HG02852 (cell line): ENCODE measurements around the gene SYNCRIP.
"Not testable (repeated sequence)": the region's sequence is repeated elsewhere in the genome, so short reads cannot be mapped to it uniquely, and the experiment has no call there.

Source experiments
- ATAC-seq: cut with Tn5 transposase; IDR thresholded peaks from one replicate; pipeline ENCODE4 v1.9.1; 2021; ENCODE audit warnings: mild to moderate bottlenecking, moderate library complexity; ENCODE audit not compliant: unreplicated experiment

Gene SYNCRIP

GRCh38 chr6:85670573-85670972 lies 27.9 kb upstream of the SYNCRIP start:
- no peak for ATAC-seq

GRCh38 chr6:85669735-85670194 lies 27.1 kb upstream of the SYNCRIP start:
- peak; percentile 95 for ATAC-seq

GRCh38 chr6:85662251-85662650 lies 19.6 kb upstream of the SYNCRIP start:
- ATAC-seq, result no peak

- no peak for ATAC-seq
Measured at GRCh38 chr6:85660181-85660611, 17.5 kb upstream of the SYNCRIP start.

- no peak for ATAC-seq
Measured at GRCh38 chr6:85650606-85651005, 7.9 kb upstream of the SYNCRIP start.

GRCh38 chr6:85644279-85644762 lies 1.6 kb upstream of the SYNCRIP start:
- ATAC-seq, result no peak

- ATAC-seq, result peak; percentile 56
Measured at GRCh38 chr6:85643537-85644278, 1.0 kb upstream of the SYNCRIP start.

- ATAC-seq, result no peak
Measured at GRCh38 chr6:85641897-85642773, 551 bp downstream of the SYNCRIP start.

GRCh38 chr6:85641522-85641896 lies 1.2 kb downstream of the SYNCRIP start:
- ATAC-seq, result no peak

- no peak for ATAC-seq
Measured at GRCh38 chr6:85640821-85641220, 1.9 kb downstream of the SYNCRIP start.

GRCh38 chr6:85637579-85637978 lies 5.1 kb downstream of the SYNCRIP start:
- ATAC-seq, result no peak

- ATAC-seq, result no peak
Measured at GRCh38 chr6:85632164-85632942, 10.3 kb downstream of the SYNCRIP start.

GRCh38 chr6:85631117-85631516 lies 11.6 kb downstream of the SYNCRIP start:
- not testable (repeated sequence) for ATAC-seq

GRCh38 chr6:85628353-85628752 lies 14.3 kb downstream of the SYNCRIP start:
- ATAC-seq, result no peak

GRCh38 chr6:85620308-85620707 lies 22.4 kb downstream of the SYNCRIP start:
- no peak for ATAC-seq

- no peak for ATAC-seq
Measured at GRCh38 chr6:85614780-85615179, 27.9 kb downstream of the SYNCRIP start.

- no peak for ATAC-seq
Measured at GRCh38 chr6:85612690-85613474, 29.8 kb downstream of the SYNCRIP start.

- ATAC-seq, result no peak
Measured at GRCh38 chr6:85610182-85610895, 32.3 kb downstream of the SYNCRIP start.

- ATAC-seq, result no peak
Measured at GRCh38 chr6:85602100-85602499, 40.6 kb downstream of the SYNCRIP start.
